Stimulated activated CD4-positive, alpha-beta T cell treated with anti-CD3 and anti-CD28 coated beads, TNF-alpha, amount 100 ng/mL, for 48 hours (primary cell): ENCODE results near the gene CERS5.

Experiments
- DNase-seq, 3 donors: peaks; one replicate each; pipeline ENCODE4 v3.0.0-alpha.2; 2020; ENCODE audit warnings: low read depth in 3 of 3

CERS5 gene

DNA sequence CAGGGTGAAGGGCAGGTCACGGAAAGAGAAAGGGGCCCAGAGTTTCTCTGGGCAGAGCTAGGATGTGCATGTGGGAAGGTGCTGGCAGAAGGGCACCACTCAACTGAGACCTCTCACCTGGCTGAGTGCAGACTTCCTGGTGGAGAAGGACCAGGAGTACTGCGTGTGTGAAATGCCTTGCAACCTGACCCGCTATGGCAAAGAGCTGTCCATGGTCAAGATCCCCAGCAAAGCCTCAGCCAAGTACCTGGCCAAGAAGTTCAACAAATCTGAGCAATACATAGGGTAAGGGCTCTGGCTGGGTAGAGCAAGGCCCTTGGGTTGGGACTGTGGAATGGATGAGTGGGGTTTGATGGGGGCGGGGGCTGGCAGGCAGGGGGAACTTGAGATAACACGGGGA is 87.4 kb downstream of the CERS5 start:
- no peak for DNase-seq
